SU-DHL-6 (cell line): Measurements from ENCODE around the gene SLC39A11.

Experiments
- H2AFZ ChIP-seq: fragments of 200-600 bp; sonication (generic); 2 replicates; pipeline ENCODE4 v1.6.1; 2014; ENCODE audit warnings: low read depth, mild to moderate bottlenecking, moderate library complexity, mixed read lengths, antibody characterized with exemption, low read length; ENCODE audit not compliant: severe bottlenecking
- H3F3A ChIP-seq: fragments of 200-600 bp; shearing (Covaris generic); 2 replicates; pipeline ENCODE4 v1.6.0; 2016; ENCODE audit warnings: antibody characterized with exemption, mild to moderate bottlenecking; ENCODE audit not compliant: insufficient read depth
- H3K27ac ChIP-seq: fragments of 200-600 bp; sonication (generic); 2 replicates; pipeline ENCODE4 v1.5.1; 2016; ENCODE audit warnings: low read depth, mild to moderate bottlenecking, low read length, moderate library complexity, mixed read lengths
- H3K27me3 ChIP-seq: fragments of 200-600 bp; sonication (generic), shearing (Covaris generic); 2 replicates; pipeline ENCODE4 v1.6.0; 2014; ENCODE audit warnings: mild to moderate bottlenecking, low read length
- H3K36me3 ChIP-seq: fragments of 200-600 bp; sonication (generic); 2 replicates; pipeline ENCODE4 v1.6.1; 2014; ENCODE audit warnings: mild to moderate bottlenecking, low read length, mixed read lengths
- H3K4me2 ChIP-seq: fragments of 300-600, 200-600 bp; shearing (Covaris generic), sonication (generic); 2 replicates; pipeline ENCODE4 v1.6.0; 2014; ENCODE audit warnings: low read length, low read depth, mild to moderate bottlenecking; ENCODE audit not compliant: poor library complexity, severe bottlenecking
- H3K4me3 ChIP-seq: fragments of 200-600 bp; sonication (generic); 2 replicates; pipeline ENCODE4 v1.5.1; 2014; ENCODE audit warnings: antibody characterized with exemption, low read length, mild to moderate bottlenecking, mixed read lengths; ENCODE audit not compliant: insufficient read depth, poor library complexity, severe bottlenecking
- H3K79me2 ChIP-seq: fragments of 200-600 bp; sonication (generic); 2 replicates; pipeline ENCODE4 v1.6.1; 2014; ENCODE audit warnings: mild to moderate bottlenecking, low read length, moderate library complexity; ENCODE audit not compliant: insufficient read depth
- H3K9ac ChIP-seq: fragments of 200-600 bp; sonication (generic); 2 replicates; pipeline ENCODE4 v1.7.0; 2014; ENCODE audit warnings: mild to moderate bottlenecking, low read length
- H3K9me2 ChIP-seq: fragments of 200-600 bp; sonication (generic); replicated peaks from 2 replicates; pipeline ENCODE4 v1.6.1; 2014; ENCODE audit warnings: low read length; ENCODE audit not compliant: insufficient read depth
- H3K9me3 ChIP-seq: fragments of 200-600 bp; sonication (generic); 2 replicates; pipeline ENCODE4 v1.6.1; 2014; ENCODE audit warnings: low read length, mixed read lengths; ENCODE audit not compliant: insufficient read depth
- H4K20me1 ChIP-seq: fragments of 200-600 bp; sonication (generic); 2 replicates; pipeline ENCODE4 v1.6.1; 2014; ENCODE audit warnings: low read depth, mild to moderate bottlenecking, antibody characterized with exemption, low read length, moderate library complexity, mixed read lengths
- CTCF ChIP-seq: fragments of 200-600 bp; sonication (generic); IDR thresholded peaks from one replicate; pipeline ENCODE4 v1.5.1; 2017; ENCODE audit warnings: antibody characterized with exemption, mild to moderate bottlenecking, low read length, moderate library complexity; ENCODE audit not compliant: insufficient read depth, poor library complexity, severe bottlenecking
- EZH2phosphoT487 ChIP-seq: fragments of 200-600 bp; sonication (generic), shearing (Covaris generic); conservative IDR thresholded peaks from 2 replicates; pipeline ENCODE4 v1.6.1; 2018; ENCODE audit warnings: mild to moderate bottlenecking, antibody characterized with exemption, low read length, moderate library complexity, mixed read lengths

The SLC39A11 gene

GRCh38 chr17:72634621-72635020 is 457.9 kb downstream of the SLC39A11 start:
- Histone ChIP-seq H3K27ac (no peak overlapping the region), H3K79me2 (no peaks in the 10 kb centered on the region), H3K4me3 (no peak overlapping the region), H2AFZ (no peak overlapping the region), H3K9me3 (no peaks in the 10 kb centered on the region), H3F3A (no peaks in the 10 kb centered on the region), H3K4me2 (no peak overlapping the region), H3K27me3 (no peaks in the 10 kb centered on the region), H3K9ac (no peak overlapping the region), H4K20me1 (no peaks in the 10 kb centered on the region), H3K9me2 (no peaks in the 10 kb centered on the region), H3K36me3 (no peaks in the 10 kb centered on the region)
- no peak for TF ChIP-seq CTCF
- no peak for TF ChIP-seq EZH2phosphoT487

- H4K20me1 ChIP-seq, result no peaks in the 10 kb centered on the region
- no peaks in the 10 kb centered on the region for H3K36me3 ChIP-seq
- no peaks in the 10 kb centered on the region for H3K27me3 ChIP-seq
- no peaks in the 10 kb centered on the region for H3K9me2 ChIP-seq
- H3K9ac ChIP-seq, result no peak overlapping the region
- H3K4me2 ChIP-seq, result no peak overlapping the region
- no peak overlapping the region for H3K27ac ChIP-seq
- no peaks in the 10 kb centered on the region for H3K9me3 ChIP-seq
- TF ChIP-seq CTCF (no peak), EZH2phosphoT487 (no peak)
- no peaks in the 10 kb centered on the region for H3K79me2 ChIP-seq
- H3F3A ChIP-seq, result no peaks in the 10 kb centered on the region
- H2AFZ ChIP-seq, result no peak overlapping the region
- H3K4me3 ChIP-seq, result no peak overlapping the region
Measured at GRCh38 chr17:72631949-72632684, 460.4 kb downstream of the SLC39A11 start.

GRCh38 chr17:72631568-72631948 is 460.9 kb downstream of the SLC39A11 start:
- Histone ChIP-seq H3K9me2 (no peaks in the 10 kb centered on the region), H3K79me2 (no peaks in the 10 kb centered on the region), H3K27me3 (no peaks in the 10 kb centered on the region), H3K27ac (no peak overlapping the region), H3K36me3 (no peaks in the 10 kb centered on the region), H3K9ac (no peak overlapping the region), H3K4me2 (no peak overlapping the region), H3K9me3 (no peaks in the 10 kb centered on the region), H4K20me1 (no peaks in the 10 kb centered on the region), H2AFZ (no peak overlapping the region), H3K4me3 (no peak overlapping the region), H3F3A (no peaks in the 10 kb centered on the region)
- TF ChIP-seq EZH2phosphoT487 (no peak), CTCF (no peak)
